ENCODE measurements around the gene DIO1.

DIO1 gene

GRCh38 chr1:53888681-53889080 lies 5.3 kb upstream of the DIO1 start:
- peak overlapping the region; percentile 96 for H3K4me3 ChIP-seq (replicated peaks; ENCODE audit: low read depth, low read length)
- TF ChIP-seq, protein P1, sequence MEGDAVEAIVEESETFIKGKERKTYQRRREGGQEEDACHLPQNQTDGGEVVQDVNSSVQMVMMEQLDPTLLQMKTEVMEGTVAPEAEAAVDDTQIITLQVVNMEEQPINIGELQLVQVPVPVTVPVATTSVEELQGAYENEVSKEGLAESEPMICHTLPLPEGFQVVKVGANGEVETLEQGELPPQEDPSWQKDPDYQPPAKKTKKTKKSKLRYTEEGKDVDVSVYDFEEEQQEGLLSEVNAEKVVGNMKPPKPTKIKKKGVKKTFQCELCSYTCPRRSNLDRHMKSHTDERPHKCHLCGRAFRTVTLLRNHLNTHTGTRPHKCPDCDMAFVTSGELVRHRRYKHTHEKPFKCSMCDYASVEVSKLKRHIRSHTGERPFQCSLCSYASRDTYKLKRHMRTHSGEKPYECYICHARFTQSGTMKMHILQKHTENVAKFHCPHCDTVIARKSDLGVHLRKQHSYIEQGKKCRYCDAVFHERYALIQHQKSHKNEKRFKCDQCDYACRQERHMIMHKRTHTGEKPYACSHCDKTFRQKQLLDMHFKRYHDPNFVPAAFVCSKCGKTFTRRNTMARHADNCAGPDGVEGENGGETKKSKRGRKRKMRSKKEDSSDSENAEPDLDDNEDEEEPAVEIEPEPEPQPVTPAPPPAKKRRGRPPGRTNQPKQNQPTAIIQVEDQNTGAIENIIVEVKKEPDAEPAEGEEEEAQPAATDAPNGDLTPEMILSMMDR (IDR thresholded peaks at IDR 0.05; ENCODE audit: low read length, missing control alignments), result no peak
- no peak for DNase-seq (ENCODE audit: low read depth)

DNA sequence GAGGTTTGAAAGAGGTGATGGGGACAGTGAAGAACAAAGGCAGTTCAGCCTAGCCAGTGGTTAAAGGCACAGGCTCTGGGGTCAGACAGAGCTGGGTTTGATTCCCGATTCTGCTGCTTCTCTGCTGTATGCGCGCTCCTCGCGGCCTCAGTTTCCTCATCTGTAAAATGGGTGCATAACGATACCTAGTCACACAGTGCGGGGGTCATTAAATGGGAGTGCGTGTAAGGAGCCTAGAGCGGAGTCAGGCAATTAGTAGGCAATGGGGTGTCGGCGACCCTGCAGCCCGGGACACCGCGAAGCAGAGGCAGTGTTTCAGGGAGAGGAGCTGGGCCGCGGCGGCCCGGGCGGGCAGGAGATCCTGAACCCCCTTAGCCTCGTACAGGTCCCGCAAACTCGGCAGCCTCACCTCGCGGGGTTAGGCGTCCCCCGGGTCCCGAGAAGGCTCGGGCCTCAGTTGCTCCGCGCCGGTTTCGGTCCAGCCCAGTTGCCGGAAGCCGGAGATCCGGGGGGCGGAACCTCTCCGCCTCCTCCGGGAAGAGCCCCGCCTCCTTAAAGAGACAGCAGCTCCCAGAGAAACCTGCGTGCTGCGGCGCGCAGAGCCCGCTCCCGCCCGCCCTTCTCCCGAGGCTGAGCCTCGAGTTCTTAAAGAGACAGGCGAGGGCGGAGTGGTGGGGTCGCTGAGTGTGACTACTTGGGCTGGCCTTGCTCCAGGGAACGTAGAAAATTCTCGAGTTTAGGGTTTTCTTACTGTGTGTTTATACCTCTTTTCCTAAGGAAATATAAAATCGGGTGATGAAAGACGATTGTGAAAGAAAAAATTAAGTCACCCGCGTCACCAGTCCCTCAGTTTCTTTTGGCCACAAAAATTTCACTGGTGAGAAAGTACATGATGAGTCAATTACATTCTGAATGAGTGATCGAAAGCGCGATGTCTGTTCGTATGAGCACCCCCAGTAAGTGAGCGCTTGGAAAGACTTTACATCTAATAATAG lies 4.4 kb upstream of the DIO1 start, which contains the start of gene YIPF1:
Gene YIPF1 (minus strand): TSS at position 494 of the 995 bp plus-strand sequence. CDS start 860 bp downstream, outside the sequence.
- DNase-seq (ENCODE audit: low read depth), result peak; percentile 87
- TF ChIP-seq, protein P1 (IDR thresholded peaks at IDR 0.05; ENCODE audit: low read length, missing control alignments), result no peak
- H3K4me3 ChIP-seq (replicated peaks; ENCODE audit: low read depth, low read length), result peak within 1 kb of the TSS; percentile 96

DNA sequence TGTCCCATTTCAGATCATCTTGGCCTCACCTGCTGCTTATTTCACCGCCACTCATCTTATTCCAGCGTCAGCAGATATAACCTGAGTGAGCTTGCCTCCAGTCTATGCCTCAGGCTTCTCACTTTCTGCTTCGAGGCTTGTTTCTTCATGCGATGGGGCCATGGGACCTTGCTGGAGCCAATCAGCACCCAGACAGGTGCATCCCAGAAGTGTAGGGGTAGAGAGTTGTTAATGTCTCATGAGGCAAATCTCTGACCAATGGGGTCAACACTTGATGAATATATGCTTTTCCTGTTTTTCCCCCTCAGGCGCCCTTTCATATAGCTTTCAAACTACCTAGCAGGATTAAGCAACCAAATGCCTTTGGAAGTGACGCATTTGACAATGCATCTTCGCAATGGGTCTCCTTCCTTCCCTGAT lies 3.5 kb upstream of the DIO1 start:
- DNase-seq (ENCODE audit: low read depth), result no peak
- H3K4me3 ChIP-seq (replicated peaks; ENCODE audit: low read depth, low read length), result no peak overlapping the region
- TF ChIP-seq, protein P1 (IDR thresholded peaks at IDR 0.05; ENCODE audit: low read length, missing control alignments), result no peak

GRCh38 chr1:53891018-53891417 lies 3.0 kb upstream of the DIO1 start:
- H3K4me3 ChIP-seq (replicated peaks; ENCODE audit: low read depth, low read length), result no peak overlapping the region
- TF ChIP-seq, protein P1 (IDR thresholded peaks at IDR 0.05; ENCODE audit: low read length, missing control alignments), result no peak
- no peak for DNase-seq (ENCODE audit: low read depth)

- TF ChIP-seq, protein P1 (IDR thresholded peaks at IDR 0.05; ENCODE audit: low read length, missing control alignments), result no peak
- no peak for DNase-seq (ENCODE audit: low read depth)
- H3K4me3 ChIP-seq (replicated peaks; ENCODE audit: low read depth, low read length), result no peak overlapping the region
These were observed 2.3 kb upstream of the DIO1 start for GRCh38 chr1:53891678-53892077.

DNA sequence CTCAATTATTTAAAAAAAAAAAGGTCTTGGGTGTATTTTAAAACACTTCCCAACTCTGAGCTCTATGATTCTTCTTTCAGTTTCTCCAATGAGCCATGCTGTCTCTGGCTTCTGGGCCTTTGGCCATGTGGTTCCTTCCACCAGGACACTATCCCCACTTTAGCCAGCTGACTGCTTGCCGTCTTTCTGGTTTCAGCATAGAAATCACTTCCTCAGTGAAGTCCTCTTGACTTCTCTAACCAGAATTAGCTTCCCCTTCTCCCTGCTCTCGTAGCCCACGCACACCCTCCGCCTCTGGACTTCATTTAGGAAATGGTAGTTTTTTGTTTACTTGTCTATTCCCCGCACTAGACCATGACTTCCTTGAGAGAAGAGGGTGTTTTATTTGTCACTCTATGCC lies 1.1 kb upstream of the DIO1 start:
- no peak overlapping the region for H3K4me3 ChIP-seq (replicated peaks; ENCODE audit: low read depth, low read length)
- no peak for DNase-seq (ENCODE audit: low read depth)
- TF ChIP-seq, protein P1 (IDR thresholded peaks at IDR 0.05; ENCODE audit: low read length, missing control alignments), result no peak
